Measurements from ENCODE around the gene ORC2. TPM values are rescaled to one million over a fixed set of nuclear protein-coding genes. Genes with fewer than 3 reads are reported as not detected.
"Not testable (repeated sequence)": the region's sequence is repeated elsewhere in the genome, so short reads cannot be mapped to it uniquely, and the experiment has no call there.

The ORC2 gene
- total and polyA plus RNA-seq, 7 donors = 3.3 to 17.7 (median 7.1) TPM

GRCh38 chr2:200964498-200964897, 1.0 kb upstream of the ORC2 start:
- ATAC-seq = no peak
- H3K4me3 ChIP-seq = peak overlapping the region; percentile 94
- H3K27me3 ChIP-seq (ENCODE audit: insufficient read depth in 3 of 3, low read length in 2 of 3) = no peaks in the 10 kb centered on the region
- DNase-seq = no peak
- H3K36me3 ChIP-seq (ENCODE audit: insufficient read depth in 1 of 2, low read depth in 1 of 2) = no peaks in the 10 kb centered on the region
- peaks cover 21% of the 10 kb centered on the region for H3K4me1 ChIP-seq
- intact Hi-C loops (cut with DNase I) = loop anchor here (5.0 to 10.0 kb wide), 2 partner anchors 210 to 213 kb away; no protein-coding TSS in a partner anchor
- no peak for TF ChIP-seq CTCF (IDR thresholded peaks at IDR 0.05)
- no peak overlapping the region for H3K27ac ChIP-seq
- no peaks in the 10 kb centered on the region for H3K9me3 ChIP-seq
- WGBS, 3 donors = 64 to 82% (median 75%) methylated on average over 6 of the region's 6 CpGs

GRCh38 chr2:200963918-200964252, 425 bp upstream of the ORC2 start:
- 0 to 2% (median 1%) methylated on average over 21 of the region's 21 CpGs for WGBS, 3 donors
- not testable (repeated sequence) for DNase-seq; H3K9me3 ChIP-seq; H3K36me3 ChIP-seq (ENCODE audit: insufficient read depth in 1 of 2, low read depth in 1 of 2); H3K27me3 ChIP-seq (ENCODE audit: insufficient read depth in 3 of 3, low read length in 2 of 3); ATAC-seq
- peaks cover 21% of the 10 kb centered on the region for H3K4me1 ChIP-seq
- H3K27ac ChIP-seq = peak overlapping the region; percentile 86
- H3K4me3 ChIP-seq = peak overlapping the region; percentile 94
- intact Hi-C loops (cut with DNase I) = loop anchor here (1.0 to 10.0 kb wide), 4 partner anchors 107 to 213 kb away; partner anchors contain the start of gene HYCC2 (in 2 of the 2)

GRCh38 chr2:200962811-200963123, 693 bp downstream of the ORC2 start:
- intact Hi-C loops (cut with DNase I) = loop anchor here (1.0 to 10.0 kb wide), 4 partner anchors 108 to 215 kb away; partner anchors contain the start of gene HYCC2 (in 2 of the 2)
- 4 to 6% (median 4%) methylated on average over 7 of the region's 7 CpGs for WGBS, 3 donors
- no peak for TF ChIP-seq CTCF (IDR thresholded peaks at IDR 0.05)
- Histone ChIP-seq H3K4me3 (peak overlapping the region; percentile 94), H3K27ac (peak overlapping the region; percentile 86), H3K36me3 (ENCODE audit: insufficient read depth in 1 of 2, low read depth in 1 of 2) (peaks cover 0 to 17% of the 10 kb centered on the region in 2 donors), H3K4me1 (peaks cover 21% of the 10 kb centered on the region), H3K27me3 (ENCODE audit: insufficient read depth in 3 of 3, low read length in 2 of 3) (no peaks in the 10 kb centered on the region), H3K9me3 (no peaks in the 10 kb centered on the region)
- peak in 3 of 4 donors; percentile 16 to 28 (median 21) for ATAC-seq
- DNase-seq = no peak

GRCh38 chr2:200961674-200962073, 1.8 kb downstream of the ORC2 start:
- H3K27me3 ChIP-seq (ENCODE audit: insufficient read depth in 3 of 3, low read length in 2 of 3) = no peaks in the 10 kb centered on the region
- no peak for TF ChIP-seq CTCF (IDR thresholded peaks at IDR 0.05)
- no peaks in the 10 kb centered on the region for H3K9me3 ChIP-seq
- no peak for ATAC-seq
- intact Hi-C loops (cut with DNase I) = loop anchor here (2.0 to 10.0 kb wide), 3 partner anchors 109 to 216 kb away; partner anchors contain the start of gene HYCC2 (in 1 of the 2)
- peaks cover 21% of the 10 kb centered on the region for H3K4me1 ChIP-seq
- WGBS, 3 donors = 5 to 38% (median 11%) methylated on average over 2 of the region's 2 CpGs
- H3K27ac ChIP-seq = no peak overlapping the region
- no peak for DNase-seq
- H3K36me3 ChIP-seq (ENCODE audit: insufficient read depth in 1 of 2, low read depth in 1 of 2) = peaks cover 0 to 28% of the 10 kb centered on the region in 2 donors
- H3K4me3 ChIP-seq = no peak overlapping the region

- no peak for TF ChIP-seq CTCF (IDR thresholded peaks at IDR 0.05)
- intact Hi-C loops (cut with DNase I) = no loop called here
- peaks cover 3 to 99% of the 10 kb centered on the region in 2 donors for H3K36me3 ChIP-seq (ENCODE audit: insufficient read depth in 1 of 2, low read depth in 1 of 2)
- H3K9me3 ChIP-seq = no peaks in the 10 kb centered on the region
- no peak for ATAC-seq
- WGBS, 3 donors = 86 to 91% (median 90%) methylated on average over 3 of the region's 3 CpGs
- DNase-seq = no peak
- H3K27ac ChIP-seq = no peak overlapping the region
- no peak overlapping the region for H3K4me3 ChIP-seq
- H3K4me1 ChIP-seq = no peaks in the 10 kb centered on the region
- H3K27me3 ChIP-seq (ENCODE audit: insufficient read depth in 3 of 3, low read length in 2 of 3) = no peaks in the 10 kb centered on the region
Measured at GRCh38 chr2:200950378-200950777, 13.1 kb downstream of the ORC2 start.
